GM12878 (cell line): ENCODE results near the gene SBF1. TPM values are rescaled to one million over a fixed set of nuclear protein-coding genes. Genes with fewer than 3 reads are reported as not detected.

Experiments
- BACH1 ChIP-seq: fragments of 450-650 bp; IDR thresholded peaks from 2 replicates; pipeline ENCODE4 v1.6.1; 2017; ENCODE audit warnings: mild to moderate bottlenecking, borderline replicate concordance
- CBFB ChIP-seq: IDR thresholded peaks from 2 replicates; pipeline ENCODE4 v1.6.1; 2016; ENCODE audit warnings: antibody characterized with exemption, low read depth
- CHD2 ChIP-seq: IDR thresholded peaks from 2 replicates; pipeline ENCODE4 v1.6.1; 2011; ENCODE audit warnings: low read depth, low read length, improper control_type of control experiment, borderline replicate concordance
- CHD4 ChIP-seq: fragments of 200-600 bp; sonication (generic); IDR thresholded peaks from 2 replicates; pipeline ENCODE4 v1.6.1; 2016; ENCODE audit warnings: mild to moderate bottlenecking
- CREB1 ChIP-seq: IDR thresholded peaks from 2 replicates; pipeline ENCODE4 v1.6.1; 2012; ENCODE audit warnings: low read depth, mild to moderate bottlenecking, inconsistent platforms
- CTCF ChIP-seq, 3 experiments: IDR thresholded peaks in 2 of 3; conservative IDR thresholded peaks in 1 of 3; 2 replicates each; pipeline ENCODE4 v1.5.1; 2011; ENCODE audit warnings: low read depth in 3 of 3, low read length in 3 of 3, mild to moderate bottlenecking in 3 of 3, control low read depth in 2 of 3, moderate library complexity in 2 of 3, inconsistent platforms in 1 of 3, mixed read lengths in 1 of 3; ENCODE audit not compliant: control insufficient read depth in 2 of 3, insufficient read depth in 1 of 3; ENCODE audit errors: extremely low read depth in 1 of 3
- ETV6 ChIP-seq, 2 experiments: fragments of 450-650 bp in 1 of 2; IDR thresholded peaks in 1 of 2; conservative IDR thresholded peaks in 1 of 2; 2 replicates each; pipeline ENCODE4 v1.6.1; 2014; ENCODE audit warnings: antibody characterized with exemption in 1 of 2, borderline replicate concordance in 1 of 2, low read depth in 1 of 2, mild to moderate bottlenecking in 1 of 2, moderate library complexity in 1 of 2
- EZH2 ChIP-seq: IDR thresholded peaks from 2 replicates; pipeline ENCODE4 v1.6.1; 2012; ENCODE audit warnings: low read depth, mild to moderate bottlenecking, control low read depth, inconsistent platforms, low read length, borderline replicate concordance; ENCODE audit not compliant: control insufficient read depth
- HCFC1 ChIP-seq: fragments of 150-350 bp; IDR thresholded peaks from 2 replicates; pipeline ENCODE4 v1.6.1; 2014; ENCODE audit warnings: low read length
- HDGF ChIP-seq: fragments of 450-650 bp; IDR thresholded peaks from 2 replicates; pipeline ENCODE4 v1.6.1; 2016; ENCODE audit warnings: antibody characterized with exemption
- IKZF1 ChIP-seq: fragments of 450-650 bp; conservative IDR thresholded peaks from 2 replicates; pipeline ENCODE4 v1.6.1; 2017; ENCODE audit warnings: antibody characterized with exemption, mild to moderate bottlenecking
- NRF1 ChIP-seq: conservative IDR thresholded peaks from 2 replicates; pipeline ENCODE4 v1.6.1; 2011; ENCODE audit warnings: mild to moderate bottlenecking, low read depth, low read length, improper control_type of control experiment
- PML ChIP-seq: IDR thresholded peaks from 2 replicates; pipeline ENCODE4 v1.6.1; 2012; ENCODE audit warnings: low read length, inconsistent platforms
- POLR2AphosphoS2 ChIP-seq: IDR thresholded peaks from 2 replicates; pipeline ENCODE4 v1.6.1; 2011; ENCODE audit warnings: low read depth, mild to moderate bottlenecking, low read length, improper control_type of control experiment, moderate library complexity
- RB1 ChIP-seq: fragments of 450-650 bp; formaldehyde crosslinking; IDR thresholded peaks from 2 replicates; pipeline ENCODE4 v1.6.1; 2017; ENCODE audit warnings: mild to moderate bottlenecking, borderline replicate concordance
- RUNX3 ChIP-seq: IDR thresholded peaks from 2 replicates; pipeline ENCODE4 v1.6.1; 2012; ENCODE audit warnings: low read length, inconsistent platforms
- SIX5 ChIP-seq: IDR thresholded peaks from 2 replicates; pipeline ENCODE4 v1.6.1; 2011; ENCODE audit warnings: mild to moderate bottlenecking, low read depth, low read length, moderate library complexity; ENCODE audit not compliant: severe bottlenecking
- SMAD1 ChIP-seq: fragments of 450-650 bp; IDR thresholded peaks from 2 replicates; pipeline ENCODE4 v1.6.1; 2018; ENCODE audit warnings: mild to moderate bottlenecking, low read depth; ENCODE audit not compliant: partially characterized antibody
- STAT1 ChIP-seq: fragments of 450-650 bp; conservative IDR thresholded peaks from 2 replicates; pipeline ENCODE4 v1.6.1; 2014; ENCODE audit warnings: antibody characterized with exemption, mild to moderate bottlenecking
- SUPT20H ChIP-seq: IDR thresholded peaks from 2 replicates; pipeline ENCODE4 v1.6.1; 2011; ENCODE audit warnings: low read depth, mild to moderate bottlenecking, low read length, moderate library complexity, borderline replicate concordance; ENCODE audit not compliant: control insufficient read depth
- TCF7 ChIP-seq: IDR thresholded peaks from 2 replicates; pipeline ENCODE4 v1.6.1; 2014; ENCODE audit warnings: antibody characterized with exemption, borderline replicate concordance
- ZNF384 ChIP-seq: IDR thresholded peaks from 2 replicates; pipeline ENCODE4 v1.6.1; 2012; ENCODE audit warnings: low read depth, mild to moderate bottlenecking, low read length, improper control_type of control experiment, borderline replicate concordance
- polyA plus RNA-seq, 11 experiments: library from polyadenylated mRNA; depleted of rRNA in 4 of 11; unstranded in 6 of 11; stranded (reverse) in 5 of 11; fragments of >200 nt; fragmentation: Nextera tagmentation in 4 of 11; fragmentation: Illumina TruSeq in 1 of 11; extraction: Ambion mirVana in 4 of 11; extraction: Trizol in 1 of 11; gene quantifications; 1 replicate in 1 of 11; 2 replicates in 10 of 11; pipeline versions ENCODE4 v1.2.1 to v1.2.3, GENCODE V29; 2011 to 2016; ENCODE audit warnings: inconsistent platforms in 2 of 11, missing spikeins in 2 of 11, low read depth in 1 of 11
- total RNA-seq, 4 experiments: library from RNA; depleted of rRNA in 3 of 4; stranded (reverse); fragments of >200 nt in 3 of 4; fragmentation: Illumina TruSeq in 1 of 4; extraction: Trizol in 1 of 4; gene quantifications; 2 replicates each; pipeline versions ENCODE4 v1.2.1 to v1.2.3, GENCODE V29; 2013 to 2021
- TF ChIP-seq, protein P1 (sequence below): fragments of 450-650 bp; IDR thresholded peaks from 2 replicates; pipeline ENCODE4 v1.6.1; 2017; ENCODE audit warnings: mild to moderate bottlenecking
- TF ChIP-seq, protein P2 (sequence below): fragments of 450-650 bp; IDR thresholded peaks from 2 replicates; pipeline ENCODE4 v1.6.1; 2017; ENCODE audit warnings: antibody characterized with exemption, mild to moderate bottlenecking, moderate library complexity

SBF1 gene
- total and polyA plus RNA-seq, 10 of the 15 experiments (the other 5 are each of a cell fraction or from before 2014, with no cell fraction given): 0.23 to 95.0 (median 17.8) TPM

DNA sequence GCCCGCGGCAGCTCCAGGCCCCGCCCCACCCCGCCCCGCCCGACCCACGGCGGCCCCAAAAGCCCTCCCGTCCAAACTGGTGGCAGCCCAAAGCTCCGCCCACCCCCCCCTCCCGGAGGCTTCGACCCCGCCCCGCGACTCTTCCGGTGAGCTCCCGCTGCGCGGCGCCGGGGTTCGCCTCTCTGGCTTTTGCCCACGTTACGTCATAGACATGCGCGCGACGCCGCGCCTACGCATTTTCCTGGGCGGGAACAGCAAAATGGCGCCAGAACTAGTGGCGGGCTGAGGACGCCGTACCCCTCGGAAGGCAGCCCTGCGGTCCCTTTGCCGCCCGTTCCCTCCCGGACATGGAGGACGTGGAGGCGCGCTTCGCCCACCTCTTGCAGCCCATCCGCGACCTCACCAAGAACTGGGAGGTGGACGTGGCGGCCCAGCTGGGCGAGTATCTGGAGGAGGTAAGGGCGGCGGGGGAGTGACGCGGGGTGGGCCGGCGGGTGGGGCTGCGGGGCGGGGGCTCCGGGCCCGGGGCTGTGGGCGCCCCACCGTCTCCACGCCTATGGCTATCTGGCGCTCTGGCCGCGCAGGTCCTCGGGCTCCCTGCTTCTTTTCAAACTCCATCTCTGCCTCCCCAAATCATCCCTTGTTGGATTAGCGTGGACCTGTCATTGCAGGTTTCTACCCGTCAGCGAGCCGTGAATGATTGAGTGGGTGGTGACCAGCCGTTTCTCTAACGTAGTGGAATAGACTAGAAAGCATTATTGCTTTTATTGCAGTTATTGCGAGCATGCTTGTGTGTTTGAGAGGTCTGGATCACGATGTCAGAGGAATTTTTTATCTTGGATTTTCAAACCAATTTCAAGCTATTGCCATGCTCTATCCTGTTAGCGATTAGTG lies 33.4 kb upstream of the SBF1 start, which contains the start of gene NCAPH2 (continued):
- peak; percentile 100 for TF ChIP-seq CREB1
- TF ChIP-seq SMAD1: no peak
- TF ChIP-seq PML: 0 out of 2 replicates have a peak, but pooled peaks have one; percentile 59
- TF ChIP-seq, protein P1, sequence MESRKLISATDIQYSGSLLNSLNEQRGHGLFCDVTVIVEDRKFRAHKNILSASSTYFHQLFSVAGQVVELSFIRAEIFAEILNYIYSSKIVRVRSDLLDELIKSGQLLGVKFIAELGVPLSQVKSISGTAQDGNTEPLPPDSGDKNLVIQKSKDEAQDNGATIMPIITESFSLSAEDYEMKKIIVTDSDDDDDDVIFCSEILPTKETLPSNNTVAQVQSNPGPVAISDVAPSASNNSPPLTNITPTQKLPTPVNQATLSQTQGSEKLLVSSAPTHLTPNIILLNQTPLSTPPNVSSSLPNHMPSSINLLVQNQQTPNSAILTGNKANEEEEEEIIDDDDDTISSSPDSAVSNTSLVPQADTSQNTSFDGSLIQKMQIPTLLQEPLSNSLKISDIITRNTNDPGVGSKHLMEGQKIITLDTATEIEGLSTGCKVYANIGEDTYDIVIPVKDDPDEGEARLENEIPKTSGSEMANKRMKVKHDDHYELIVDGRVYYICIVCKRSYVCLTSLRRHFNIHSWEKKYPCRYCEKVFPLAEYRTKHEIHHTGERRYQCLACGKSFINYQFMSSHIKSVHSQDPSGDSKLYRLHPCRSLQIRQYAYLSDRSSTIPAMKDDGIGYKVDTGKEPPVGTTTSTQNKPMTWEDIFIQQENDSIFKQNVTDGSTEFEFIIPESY: no peak
- peak; percentile 29 for TF ChIP-seq SIX5
- TF ChIP-seq TCF7: no peak
- TF ChIP-seq ETV6 (conservative IDR thresholded peaks at IDR 0.05 in 1 of 2, IDR thresholded peaks at IDR 0.05 in 1 of 2; ENCODE audit: borderline replicate concordance in 1 of 2, low read depth in 1 of 2): no peak
- peak in 1 of 3 experiments; percentile 33; a peak in 2 of 6 replicates for TF ChIP-seq CTCF (IDR thresholded peaks at IDR 0.05 in 2 of 3, conservative IDR thresholded peaks at IDR 0.05 in 1 of 3; ENCODE audit: control insufficient read depth in 2 of 3, extremely low read depth in 1 of 3, insufficient read depth in 1 of 3, low read depth in 3 of 3, low read length in 3 of 3)
- peak; percentile 47 for TF ChIP-seq NRF1
- peak; percentile 79; the same call in 1 of the 2 replicates for TF ChIP-seq POLR2AphosphoS2
- peak; percentile 69; the same call in 1 of the 2 replicates for TF ChIP-seq CHD2
- TF ChIP-seq STAT1: no peak
- no peak for TF ChIP-seq ZNF384
- TF ChIP-seq CHD4: no peak
- peak; percentile 50 for TF ChIP-seq IKZF1
- TF ChIP-seq HDGF: 0 out of 2 replicates have a peak, but pooled peaks have one; percentile 28
- peak; percentile 78 for TF ChIP-seq RUNX3
- peak; percentile 74 for TF ChIP-seq CBFB
- peak; percentile 100 for TF ChIP-seq RB1
- no peak for TF ChIP-seq SUPT20H
- peak; percentile 79 for TF ChIP-seq BACH1
- TF ChIP-seq EZH2: no peak
- peak; percentile 71 for TF ChIP-seq HCFC1
- TF ChIP-seq, protein P2, sequence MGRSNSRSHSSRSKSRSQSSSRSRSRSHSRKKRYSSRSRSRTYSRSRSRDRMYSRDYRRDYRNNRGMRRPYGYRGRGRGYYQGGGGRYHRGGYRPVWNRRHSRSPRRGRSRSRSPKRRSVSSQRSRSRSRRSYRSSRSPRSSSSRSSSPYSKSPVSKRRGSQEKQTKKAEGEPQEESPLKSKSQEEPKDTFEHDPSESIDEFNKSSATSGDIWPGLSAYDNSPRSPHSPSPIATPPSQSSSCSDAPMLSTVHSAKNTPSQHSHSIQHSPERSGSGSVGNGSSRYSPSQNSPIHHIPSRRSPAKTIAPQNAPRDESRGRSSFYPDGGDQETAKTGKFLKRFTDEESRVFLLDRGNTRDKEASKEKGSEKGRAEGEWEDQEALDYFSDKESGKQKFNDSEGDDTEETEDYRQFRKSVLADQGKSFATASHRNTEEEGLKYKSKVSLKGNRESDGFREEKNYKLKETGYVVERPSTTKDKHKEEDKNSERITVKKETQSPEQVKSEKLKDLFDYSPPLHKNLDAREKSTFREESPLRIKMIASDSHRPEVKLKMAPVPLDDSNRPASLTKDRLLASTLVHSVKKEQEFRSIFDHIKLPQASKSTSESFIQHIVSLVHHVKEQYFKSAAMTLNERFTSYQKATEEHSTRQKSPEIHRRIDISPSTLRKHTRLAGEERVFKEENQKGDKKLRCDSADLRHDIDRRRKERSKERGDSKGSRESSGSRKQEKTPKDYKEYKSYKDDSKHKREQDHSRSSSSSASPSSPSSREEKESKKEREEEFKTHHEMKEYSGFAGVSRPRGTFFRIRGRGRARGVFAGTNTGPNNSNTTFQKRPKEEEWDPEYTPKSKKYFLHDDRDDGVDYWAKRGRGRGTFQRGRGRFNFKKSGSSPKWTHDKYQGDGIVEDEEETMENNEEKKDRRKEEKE: no peak
